H4 (cell line): ENCODE data around the gene AGMO. TPM values are rescaled to one million over a fixed set of nuclear protein-coding genes. Genes with fewer than 3 reads are reported as not detected.
"Not testable (repeated sequence)": the region's sequence is repeated elsewhere in the genome, so short reads cannot be mapped to it uniquely, and the experiment has no call there.

Source experiments
- DNase-seq: peaks from one replicate; pipeline ENCODE4 v3.0.0-alpha.2; 2015; ENCODE audit warnings: low spot score
- total RNA-seq: library from RNA; depleted of rRNA; stranded (reverse); fragments of >200 nt; shearing (Covaris generic); gene quantifications from 2 replicates; pipeline ENCODE4 v1.2.3, GENCODE V29; 2014

Gene AGMO
- total RNA-seq, 1 experiment from 2014 or later, result 0.12 TPM

DNA sequence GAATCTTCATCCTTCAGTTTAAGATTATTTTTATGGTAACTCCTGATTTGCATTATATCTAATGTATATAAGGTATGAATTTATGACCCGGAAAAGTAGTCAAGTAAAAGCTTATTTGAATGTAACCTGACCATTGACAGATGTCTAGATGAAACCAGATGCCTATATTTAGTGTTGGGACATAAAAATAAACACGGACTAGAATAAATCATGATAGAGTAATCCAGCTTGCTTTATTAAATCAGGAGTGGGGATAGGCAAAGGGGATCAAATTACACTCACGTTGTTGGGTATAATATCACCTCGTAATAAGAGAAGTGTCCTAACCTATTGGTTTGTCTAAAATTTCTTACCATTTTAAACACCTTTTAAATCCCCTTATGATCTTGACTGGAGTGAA is 244.6 kb downstream of the AGMO start:
- DNase-seq, result no peak

- no peak for DNase-seq
These were observed 246.1 kb downstream of the AGMO start for GRCh38 chr7:15315678-15316077.

- no peak for DNase-seq
These were observed 246.9 kb downstream of the AGMO start for GRCh38 chr7:15314922-15315321.

DNA sequence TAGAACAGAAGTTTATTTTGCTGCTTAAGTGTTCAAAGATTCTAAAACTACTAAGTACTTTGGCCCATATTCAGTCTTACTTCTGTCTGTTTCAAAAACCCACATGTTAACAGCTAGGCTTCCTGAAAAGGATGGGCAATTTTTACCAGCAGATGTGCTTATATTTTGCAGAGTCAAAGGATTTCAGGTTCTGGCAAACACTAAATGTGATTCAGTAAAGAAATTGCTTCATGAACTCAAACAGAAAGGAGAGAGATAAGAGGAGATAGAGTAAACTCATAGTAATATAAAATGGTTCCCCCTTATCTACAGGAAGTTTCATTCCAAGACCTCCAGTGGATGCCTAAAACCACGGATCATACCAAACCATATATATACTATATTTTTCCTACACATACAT is 248.5 kb downstream of the AGMO start:
- DNase-seq, result no peak

- DNase-seq, result no peak
These were observed 251.9 kb downstream of the AGMO start for GRCh38 chr7:15309872-15310271.

DNA sequence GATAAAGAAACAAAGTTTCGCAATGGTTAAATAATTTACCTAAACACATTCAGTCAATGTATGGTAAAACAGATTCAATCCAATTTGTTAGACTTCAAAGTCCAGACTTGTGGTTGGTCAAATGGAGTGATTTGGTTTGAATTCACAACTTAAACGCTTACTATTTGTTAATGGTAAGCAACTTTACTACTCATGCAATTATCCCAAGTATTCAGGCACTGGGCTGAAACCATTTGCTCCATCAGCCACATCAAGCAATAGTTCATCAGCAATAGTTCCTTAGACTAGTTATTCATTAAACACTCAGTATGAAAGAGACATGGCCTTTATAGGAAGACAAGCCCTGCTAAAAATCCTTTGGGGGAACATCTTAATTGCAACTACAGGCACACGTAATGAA is 253.0 kb downstream of the AGMO start:
- no peak for DNase-seq

- DNase-seq, result no peak
These were observed 255.5 kb downstream of the AGMO start for GRCh38 chr7:15306296-15306695.

- peak; percentile 85 for DNase-seq
These were observed 256.7 kb downstream of the AGMO start for GRCh38 chr7:15305002-15305600.

GRCh38 chr7:15303357-15303756 is 258.5 kb downstream of the AGMO start:
- no peak for DNase-seq

- not testable (repeated sequence) for DNase-seq
These were observed 260.8 kb downstream of the AGMO start for GRCh38 chr7:15300986-15301385.

GRCh38 chr7:15292138-15292537 is 269.7 kb downstream of the AGMO start:
- no peak for DNase-seq

DNA sequence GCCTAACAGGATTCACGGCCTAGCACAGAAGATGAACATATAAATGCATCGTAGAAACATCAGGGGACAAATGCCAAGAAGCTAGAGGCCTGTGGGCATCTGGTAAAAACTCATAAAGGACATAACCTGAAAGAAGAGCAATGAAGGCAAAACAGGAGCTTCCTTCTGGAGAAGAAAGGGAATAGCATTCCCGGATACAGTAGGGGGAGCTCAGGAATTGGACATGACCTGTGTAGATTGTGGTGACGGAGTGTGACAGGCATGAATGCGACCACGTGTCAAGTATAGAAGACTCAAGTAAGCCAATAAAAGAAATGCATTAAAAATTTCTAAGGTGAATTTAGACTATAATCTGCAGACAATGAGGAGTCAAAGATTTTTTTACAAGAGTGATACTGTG is 270.1 kb downstream of the AGMO start:
- no peak for DNase-seq

DNA sequence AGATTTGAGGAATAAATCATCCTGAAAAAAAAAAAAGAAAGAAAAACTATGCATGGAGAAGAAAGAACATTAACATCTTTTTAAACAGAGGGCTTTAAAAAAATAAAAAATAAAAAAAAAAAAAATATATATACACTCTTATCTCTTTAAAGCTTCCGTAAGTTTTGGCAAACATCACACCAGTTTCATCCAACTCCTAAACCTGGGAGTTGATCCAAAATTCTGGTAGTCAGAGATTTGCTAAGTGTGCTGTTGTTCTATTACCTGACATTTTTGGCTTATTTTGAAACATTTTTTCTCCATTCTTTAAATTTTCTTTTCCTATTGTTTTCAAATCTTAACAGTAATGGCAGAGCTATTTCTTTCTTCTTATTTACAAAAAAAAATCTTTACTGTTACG is 273.1 kb downstream of the AGMO start:
- no peak for DNase-seq

- DNase-seq, result no peak
These were observed 277.4 kb downstream of the AGMO start for GRCh38 chr7:15284396-15284795.

DNA sequence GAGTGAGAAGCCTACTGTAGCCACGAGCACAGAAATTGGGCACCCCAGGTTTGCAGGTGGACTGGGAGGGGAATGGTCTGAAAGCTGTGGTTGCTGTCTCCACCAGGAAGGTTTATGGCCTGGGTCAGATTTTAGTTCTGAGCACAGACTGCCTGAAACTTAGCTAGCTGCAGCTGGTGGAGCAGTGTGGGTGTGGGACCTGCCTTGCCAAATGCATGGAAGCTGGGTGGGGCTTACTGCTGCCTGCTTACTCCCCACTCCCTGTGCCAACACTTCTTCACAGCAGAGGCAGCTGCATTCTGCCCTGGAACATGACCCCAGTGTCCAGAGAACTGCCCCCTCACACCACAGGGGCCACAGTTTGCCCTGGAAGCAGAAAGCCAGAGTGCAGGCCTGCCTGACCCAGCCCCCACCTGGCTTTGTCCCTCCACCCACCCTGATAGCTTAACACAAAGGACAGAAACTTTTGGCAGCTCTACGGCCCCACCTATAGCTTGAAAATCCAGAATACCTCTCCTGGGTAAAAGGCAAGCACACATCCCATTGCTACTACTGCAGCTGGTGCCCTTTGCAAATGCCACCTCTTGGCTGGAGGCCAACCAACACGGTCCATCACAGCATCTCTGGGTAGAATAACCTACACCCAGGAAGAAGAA is 281.6 kb downstream of the AGMO start:
- no peak for DNase-seq

DNA sequence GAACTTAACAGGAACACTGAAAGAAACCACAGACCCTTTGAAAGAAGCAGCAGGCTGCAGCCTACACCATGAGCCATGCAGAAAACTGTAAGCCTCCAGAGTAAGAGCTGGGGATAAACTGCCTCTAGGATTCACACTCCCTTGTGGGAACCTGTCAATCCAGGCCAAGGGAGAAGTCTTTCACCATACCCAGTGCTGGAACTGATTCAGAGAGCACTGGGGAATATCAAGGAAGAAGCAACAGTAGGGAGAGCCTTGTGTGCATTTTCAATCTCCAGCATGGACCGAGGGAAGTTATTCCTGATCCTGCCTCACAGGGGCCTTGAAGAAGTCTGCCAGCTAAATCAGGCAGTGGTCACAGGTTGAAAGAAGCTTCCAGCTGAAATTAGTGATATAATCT is 282.2 kb downstream of the AGMO start:
- DNase-seq, result no peak

GRCh38 chr7:15257689-15258088 is 304.1 kb downstream of the AGMO start:
- no peak for DNase-seq

DNA sequence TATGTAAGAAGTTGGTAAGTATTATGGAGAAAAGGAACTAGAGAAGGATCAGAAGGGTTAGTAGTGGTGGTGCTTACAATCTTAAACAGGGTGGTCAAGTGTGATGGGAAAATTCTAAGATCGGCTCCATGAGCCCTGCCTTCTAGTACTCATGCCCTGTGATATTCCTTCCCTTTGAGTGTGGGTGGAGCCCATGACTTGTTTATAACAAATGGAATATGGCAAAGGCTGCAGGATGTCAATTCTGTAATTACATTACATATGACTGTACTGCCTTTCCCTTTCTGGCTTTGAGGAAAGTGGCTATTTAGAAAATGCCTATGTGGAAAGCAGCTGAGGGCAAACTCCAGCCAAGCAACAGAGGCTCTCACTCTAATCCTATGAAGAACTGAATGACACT is 309.6 kb downstream of the AGMO start:
- DNase-seq, result no peak

DNA sequence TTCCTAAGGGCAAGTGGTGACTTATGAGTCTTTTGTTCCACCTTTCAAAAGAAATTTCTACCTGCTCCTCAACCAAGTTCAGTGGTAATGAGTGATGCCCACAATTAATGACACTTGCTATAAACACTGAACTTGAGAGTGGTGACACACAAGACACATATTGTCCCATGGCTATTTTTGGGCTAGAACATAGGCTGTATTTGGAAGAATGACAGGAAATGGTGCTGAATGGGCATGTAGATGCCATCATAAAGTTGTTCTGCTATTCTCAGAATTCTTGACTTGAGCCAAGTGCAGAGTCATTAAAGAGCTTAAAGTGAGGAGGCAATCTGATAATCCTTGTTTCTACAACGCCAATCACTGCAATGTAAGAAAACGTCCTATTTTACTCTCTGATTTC is 313.3 kb downstream of the AGMO start:
- no peak for DNase-seq

DNA sequence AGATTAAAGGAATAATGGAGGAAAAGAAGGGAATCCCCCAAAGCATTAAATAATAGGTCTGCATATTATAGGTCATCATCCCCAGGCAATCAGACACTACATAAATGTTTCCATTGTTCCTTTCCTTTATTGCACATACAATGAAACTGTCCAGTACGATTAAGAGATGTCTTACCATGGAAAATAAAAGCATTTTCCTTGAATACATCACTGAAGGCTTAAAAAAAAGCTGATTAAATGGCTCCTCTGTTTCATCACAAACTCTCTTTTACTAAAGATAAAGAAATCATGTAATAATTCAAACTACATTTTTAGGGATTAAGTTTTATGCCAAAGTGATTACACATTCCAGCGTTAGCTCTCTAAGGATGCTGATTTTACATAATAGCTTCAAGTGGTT is 316.0 kb downstream of the AGMO start:
- DNase-seq, result no peak

DNA sequence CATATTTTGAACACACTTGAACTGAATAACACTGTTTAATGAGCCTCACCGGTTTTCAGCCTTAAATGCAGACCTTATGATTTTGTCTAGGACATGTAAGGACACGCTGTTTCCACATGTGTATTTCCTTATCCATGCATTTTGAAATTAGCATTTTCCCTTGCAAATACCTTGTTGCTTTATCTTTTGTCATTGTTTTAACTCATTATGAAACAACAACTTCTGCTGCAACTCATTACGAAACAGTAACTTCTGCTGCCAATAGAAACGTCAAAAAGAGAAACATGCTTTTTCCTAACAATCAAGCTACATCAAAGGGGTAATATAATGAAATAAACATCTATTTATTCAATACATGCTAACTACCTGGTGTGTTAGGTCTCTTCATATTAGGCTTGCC is 322.0 kb downstream of the AGMO start:
- no peak for DNase-seq

DNA sequence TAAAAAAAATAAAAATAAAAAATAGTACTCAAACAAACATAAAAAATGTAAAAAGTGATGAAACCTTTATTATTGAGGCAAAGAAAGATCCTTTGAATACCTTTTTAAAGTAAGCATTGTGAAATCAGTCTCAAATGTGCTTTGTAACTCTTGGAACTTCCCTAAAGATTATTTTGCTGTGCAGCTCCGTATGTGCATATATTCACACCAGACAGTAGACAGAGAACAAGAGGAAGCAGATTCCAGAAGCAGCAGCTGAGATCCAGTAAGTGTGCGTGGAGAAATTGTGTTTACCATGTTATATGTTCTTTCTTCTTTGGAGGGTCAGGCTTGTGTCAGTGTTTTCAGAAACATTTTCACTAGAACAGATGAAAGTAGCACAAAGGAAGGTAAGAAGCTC is 324.9 kb downstream of the AGMO start:
- DNase-seq, result no peak

GRCh38 chr7:15234431-15234830 is 327.4 kb downstream of the AGMO start:
- no peak for DNase-seq

DNA sequence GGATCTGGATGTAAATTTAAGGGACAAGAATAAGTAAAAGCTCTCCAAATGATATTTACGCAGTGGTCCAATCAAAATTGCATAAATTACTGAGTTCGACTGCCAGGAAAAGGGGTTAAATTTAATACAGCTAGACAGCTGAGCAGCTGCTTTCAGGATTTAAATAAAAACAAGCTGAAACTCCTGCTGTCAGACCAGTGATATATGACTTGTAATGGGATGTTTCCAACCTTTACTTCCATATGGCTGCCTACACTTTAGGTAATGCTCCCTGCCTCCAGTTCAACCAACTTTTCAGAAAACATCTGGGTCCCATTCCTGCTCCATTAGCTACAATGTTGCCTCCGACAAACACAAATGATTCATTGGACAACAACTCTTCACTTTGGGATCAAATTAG is 333.0 kb downstream of the AGMO start:
- DNase-seq, result no peak
